ENCODE results near the gene ARSI. TPM values are rescaled to one million over a fixed set of nuclear protein-coding genes. Genes with fewer than 3 reads are reported as not detected.

Gene ARSI
- under 1 TPM in 2 of 4 donors, not detected in 2; 0.15 to 0.45 TPM for total RNA-seq
- polyA plus RNA-seq: not detected
- long read RNA-seq, donor 1: 0 reads
- long read RNA-seq, donor 2: 0 reads

DNA sequence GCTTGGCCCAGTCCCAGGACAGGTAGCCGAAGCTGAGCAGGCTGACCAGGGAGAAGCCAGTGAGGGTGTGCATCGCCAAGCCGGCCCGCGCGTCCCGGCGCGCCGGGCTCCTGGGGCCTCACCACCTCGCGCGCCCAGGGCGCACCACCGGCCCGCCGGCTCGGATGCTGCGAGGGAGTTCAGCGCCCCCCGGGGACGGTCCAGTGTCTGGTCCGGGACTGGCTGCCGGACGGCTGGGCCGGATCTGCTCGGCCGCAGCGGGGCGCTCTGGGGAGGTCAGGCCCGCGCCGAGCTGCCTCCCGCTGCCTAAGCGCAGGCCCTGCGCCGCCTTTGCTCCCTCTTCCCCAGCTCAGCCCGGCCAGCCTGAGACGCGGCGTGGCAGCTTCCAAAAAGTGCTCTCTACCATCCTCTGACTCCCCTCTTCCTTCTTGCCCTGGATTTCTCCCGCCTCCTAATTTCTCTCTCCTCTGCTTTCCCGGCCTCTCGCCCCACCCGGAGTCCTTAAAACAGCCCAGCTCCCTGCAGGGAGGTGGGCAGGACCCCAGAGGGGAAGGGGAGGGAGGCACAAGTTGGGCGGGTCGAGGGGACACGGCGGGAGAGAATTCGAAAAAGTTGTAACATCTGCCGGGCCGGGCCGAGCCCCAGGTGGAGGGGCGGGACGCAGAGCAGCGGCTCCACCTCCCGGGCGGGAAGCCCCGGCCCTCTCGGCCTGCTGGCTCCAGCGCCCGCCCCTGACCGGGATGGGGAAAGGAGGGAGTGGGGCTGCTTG, at the start of gene ARSI:
ARSI (minus strand) TSS at position 605 of the 769 bp plus-strand sequence; CDS start at position 73, 532 bp downstream.
- peak; percentile 67 to 89 (median 84) for ATAC-seq
- WGBS, 3 donors: 2 to 5% (median 4%) methylated on average over 40 to 63 of the region's 63 CpGs
- Histone ChIP-seq H3K4me1 (peaks cover 13% of the 10 kb centered on the region), H3K4me3 (peak within 1 kb of the TSS; percentile 60), H3K36me3 (ENCODE audit: insufficient read depth in 1 of 2, low read depth in 1 of 2) (no peaks in the 10 kb centered on the region), H3K9me3 (no peaks in the 10 kb centered on the region), H3K27ac (no peak within 1 kb of the TSS), H3K27me3 (ENCODE audit: insufficient read depth in 3 of 3, low read length in 2 of 3) (peaks cover 0 to 12% (median 6%) of the 10 kb centered on the region in 3 donors)
- peak in 1 of 2 donors; percentile 45 for DNase-seq
- intact Hi-C loops (cut with DNase I): no loop called here
- TF ChIP-seq, protein P1, sequence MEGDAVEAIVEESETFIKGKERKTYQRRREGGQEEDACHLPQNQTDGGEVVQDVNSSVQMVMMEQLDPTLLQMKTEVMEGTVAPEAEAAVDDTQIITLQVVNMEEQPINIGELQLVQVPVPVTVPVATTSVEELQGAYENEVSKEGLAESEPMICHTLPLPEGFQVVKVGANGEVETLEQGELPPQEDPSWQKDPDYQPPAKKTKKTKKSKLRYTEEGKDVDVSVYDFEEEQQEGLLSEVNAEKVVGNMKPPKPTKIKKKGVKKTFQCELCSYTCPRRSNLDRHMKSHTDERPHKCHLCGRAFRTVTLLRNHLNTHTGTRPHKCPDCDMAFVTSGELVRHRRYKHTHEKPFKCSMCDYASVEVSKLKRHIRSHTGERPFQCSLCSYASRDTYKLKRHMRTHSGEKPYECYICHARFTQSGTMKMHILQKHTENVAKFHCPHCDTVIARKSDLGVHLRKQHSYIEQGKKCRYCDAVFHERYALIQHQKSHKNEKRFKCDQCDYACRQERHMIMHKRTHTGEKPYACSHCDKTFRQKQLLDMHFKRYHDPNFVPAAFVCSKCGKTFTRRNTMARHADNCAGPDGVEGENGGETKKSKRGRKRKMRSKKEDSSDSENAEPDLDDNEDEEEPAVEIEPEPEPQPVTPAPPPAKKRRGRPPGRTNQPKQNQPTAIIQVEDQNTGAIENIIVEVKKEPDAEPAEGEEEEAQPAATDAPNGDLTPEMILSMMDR (IDR thresholded peaks at IDR 0.05): peak; percentile 16

DNA sequence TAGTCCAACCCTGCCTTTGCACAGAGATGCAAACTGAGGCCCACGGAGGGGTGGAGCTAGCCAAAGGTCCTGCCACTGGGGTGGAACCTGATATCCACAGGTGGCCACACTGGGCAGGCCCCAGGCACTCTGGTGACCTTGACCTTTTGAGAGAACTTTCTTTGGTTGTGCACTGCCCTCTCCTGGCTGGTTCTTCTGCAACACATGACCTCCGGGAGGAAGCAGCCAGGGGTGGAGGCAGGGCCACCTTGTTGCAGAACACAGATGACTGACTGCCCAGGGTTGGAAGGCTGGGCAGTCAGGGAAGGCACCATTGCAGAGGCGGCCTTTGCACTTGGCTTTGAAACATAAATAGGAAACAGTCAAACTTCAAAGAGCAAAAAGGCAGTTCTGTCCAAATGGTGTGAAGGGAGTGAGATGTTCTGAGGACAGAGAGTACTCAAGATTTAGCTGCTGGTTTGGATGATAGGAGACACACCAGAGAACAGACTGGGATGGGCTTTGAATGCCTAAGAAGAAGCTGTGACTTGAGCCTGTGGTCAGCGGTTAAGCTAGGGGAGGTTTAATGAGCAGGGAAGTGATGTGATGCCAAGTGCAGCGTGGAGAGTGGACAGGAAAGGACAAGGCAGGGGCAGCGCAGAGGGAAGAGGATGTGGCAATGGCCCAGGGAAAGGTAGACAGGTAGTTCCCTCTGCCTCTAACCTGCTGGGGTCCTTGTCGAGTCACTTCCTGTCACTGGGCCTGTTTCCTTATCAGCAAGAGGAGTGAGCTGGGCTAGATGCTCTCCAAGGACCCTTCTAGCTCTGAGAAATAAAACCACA, 48.0 kb upstream of the ARSI start:
- no peak overlapping the region for H3K27ac ChIP-seq
- no peaks in the 10 kb centered on the region for H3K27me3 ChIP-seq (ENCODE audit: insufficient read depth in 3 of 3, low read length in 2 of 3)
- H3K4me3 ChIP-seq: no peak overlapping the region
- ATAC-seq (peak; percentile 95 to 98 (median 98)), DNase-seq (peak; percentile 69 to 86)
- 43 to 50% (median 48%) methylated on average over 7 of the region's 7 CpGs for WGBS, 3 donors
- intact Hi-C loops (cut with DNase I): loop anchor here (5.0 to 10.0 kb wide), 4 partner anchors 78 to 188 kb away; partner anchors contain the start of gene CDX1 (in 1 of the 2)
- TF ChIP-seq, protein P1 (IDR thresholded peaks at IDR 0.05): peak; percentile 62
- no peaks in the 10 kb centered on the region for H3K9me3 ChIP-seq
- no peaks in the 10 kb centered on the region for H3K36me3 ChIP-seq (ENCODE audit: insufficient read depth in 1 of 2, low read depth in 1 of 2)
- peaks cover 7% of the 10 kb centered on the region for H3K4me1 ChIP-seq

DNA sequence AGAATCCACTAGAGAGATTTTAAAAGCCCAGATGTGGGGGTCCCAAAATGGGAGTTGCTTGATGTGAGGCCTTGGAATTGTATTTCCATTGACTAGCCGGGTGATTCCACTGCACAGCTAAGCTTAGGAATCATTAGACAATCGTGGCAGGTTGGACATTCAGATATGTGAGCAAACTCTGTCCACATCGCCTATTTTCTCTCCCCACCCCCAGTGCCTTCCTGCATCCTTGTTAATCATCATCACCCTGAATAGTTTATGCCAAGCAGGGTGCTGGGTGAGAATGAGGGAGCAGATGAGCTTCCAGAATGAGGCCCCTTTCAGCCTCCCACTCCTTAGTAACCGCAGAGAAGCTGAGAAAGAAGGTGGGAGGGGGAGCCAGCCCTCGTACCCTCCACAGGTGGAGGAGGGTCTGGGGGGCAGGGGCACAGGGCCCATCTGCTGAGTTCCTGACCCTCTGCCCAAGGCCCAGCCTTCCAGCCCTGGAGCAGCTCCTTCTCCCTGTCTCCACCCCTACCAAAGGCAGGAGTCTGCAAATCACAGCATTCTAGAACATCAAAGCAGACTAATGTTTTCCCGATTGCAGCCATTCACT, 47.1 kb upstream of the ARSI start:
- Histone ChIP-seq H3K27ac (no peak overlapping the region), H3K36me3 (ENCODE audit: insufficient read depth in 1 of 2, low read depth in 1 of 2) (no peaks in the 10 kb centered on the region), H3K4me3 (no peak overlapping the region), H3K9me3 (no peaks in the 10 kb centered on the region), H3K27me3 (ENCODE audit: insufficient read depth in 3 of 3, low read length in 2 of 3) (no peaks in the 10 kb centered on the region), H3K4me1 (peaks cover 7% of the 10 kb centered on the region)
- WGBS, 3 donors: 89 to 90% (median 89%) methylated on average over 6 of the region's 6 CpGs
- intact Hi-C loops (cut with DNase I): loop anchor here (5.0 to 10.0 kb wide), 4 partner anchors 77 to 187 kb away; partner anchors contain the start of gene CDX1 (in 1 of the 2)
- ATAC-seq (no peak), DNase-seq (no peak)
- TF ChIP-seq, protein P1 (IDR thresholded peaks at IDR 0.05): no peak

DNA sequence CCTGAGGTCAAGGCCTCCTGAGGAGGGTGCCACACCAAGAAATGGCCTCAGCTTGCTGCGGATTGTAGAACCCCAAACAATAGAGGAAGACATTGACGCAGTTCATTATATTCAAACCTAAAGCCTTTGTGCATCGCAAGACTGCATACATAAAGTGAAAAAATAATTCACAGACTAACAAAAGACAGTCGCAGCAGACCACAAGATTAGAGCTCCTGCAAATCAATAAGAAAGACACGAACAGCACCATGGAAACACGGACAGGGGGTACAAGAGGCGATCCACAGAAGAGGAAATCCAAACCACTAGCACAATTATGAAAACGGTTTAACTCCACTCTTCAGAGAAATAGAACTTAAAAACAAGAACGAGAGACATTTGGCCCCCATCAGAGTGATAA, 44.7 kb upstream of the ARSI start:
- WGBS, 3 donors: 80 to 82% (median 82%) methylated on average over 9 of the region's 9 CpGs
- Histone ChIP-seq H3K36me3 (ENCODE audit: insufficient read depth in 1 of 2, low read depth in 1 of 2) (no peaks in the 10 kb centered on the region), H3K27me3 (ENCODE audit: insufficient read depth in 3 of 3, low read length in 2 of 3) (no peaks in the 10 kb centered on the region), H3K4me3 (no peak overlapping the region), H3K9me3 (no peaks in the 10 kb centered on the region), H3K27ac (no peak overlapping the region), H3K4me1 (peaks cover 7% of the 10 kb centered on the region)
- intact Hi-C loops (cut with DNase I): no loop called here
- ATAC-seq (no peak), DNase-seq (no peak)
- TF ChIP-seq, protein P1 (IDR thresholded peaks at IDR 0.05): no peak
